Activated naive CD4-positive, alpha-beta T cell (primary cell): ENCODE measurements around the gene RETN.

ENCODE experiments used
- DNase-seq, 4 experiments: peaks; one replicate each; lab custom pipeline; 2025; lab: John Stamatoyannopoulos, UW

Gene RETN

DNA sequence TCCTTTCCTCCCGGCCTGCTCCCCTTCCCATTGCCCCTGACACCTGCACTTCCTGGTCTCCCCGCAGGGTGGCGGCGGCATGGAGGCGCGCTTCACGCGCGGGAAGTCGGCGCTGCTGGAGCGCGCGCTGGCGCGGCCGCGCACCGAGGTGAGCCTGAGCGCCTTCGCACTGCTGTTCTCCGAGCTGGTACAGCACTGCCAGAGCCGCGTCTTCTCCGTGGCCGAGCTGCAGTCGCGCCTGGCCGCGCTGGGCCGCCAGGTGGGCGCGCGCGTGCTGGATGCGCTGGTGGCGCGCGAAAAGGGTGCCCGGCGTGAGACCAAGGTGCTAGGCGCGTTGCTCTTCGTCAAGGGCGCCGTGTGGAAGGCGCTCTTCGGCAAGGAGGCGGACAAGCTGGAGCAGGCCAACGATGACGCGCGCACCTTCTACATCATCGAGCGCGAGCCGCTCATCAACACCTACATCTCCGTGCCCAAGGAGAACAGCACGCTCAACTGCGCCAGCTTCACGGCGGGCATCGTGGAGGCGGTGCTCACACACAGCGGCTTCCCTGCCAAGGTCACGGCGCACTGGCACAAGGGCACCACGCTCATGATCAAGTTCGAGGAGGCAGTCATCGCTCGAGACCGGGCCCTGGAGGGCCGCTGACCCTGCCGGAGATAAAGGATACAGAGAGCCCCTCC is 13.5 kb downstream of the RETN start:
- no peak for DNase-seq

GRCh38 chr19:7685546-7686445 is 16.9 kb downstream of the RETN start:
- no peak for DNase-seq

DNA sequence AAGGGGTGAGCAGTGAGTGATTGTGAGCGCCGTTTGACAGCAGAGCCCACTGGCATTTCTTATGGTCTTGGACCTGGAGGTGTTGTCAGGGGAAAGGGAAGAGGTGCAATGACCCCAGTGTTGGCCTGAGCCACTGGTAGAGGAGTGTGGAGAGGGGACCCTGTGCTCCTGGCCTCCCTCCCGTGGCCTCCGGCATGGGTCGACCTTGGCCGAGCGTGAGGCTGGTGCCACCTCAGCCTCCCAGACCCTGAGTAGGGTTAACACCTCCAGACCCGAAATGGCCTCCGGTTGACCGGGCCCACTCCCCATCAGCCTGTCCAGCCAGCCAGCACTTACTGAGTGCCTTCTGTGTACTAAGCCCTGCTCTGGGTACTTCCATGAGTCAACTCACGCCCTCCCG is 18.3 kb downstream of the RETN start:
- DNase-seq, result no peak

GRCh38 chr19:7689165-7689564 is 20.3 kb downstream of the RETN start:
- no peak for DNase-seq

DNA sequence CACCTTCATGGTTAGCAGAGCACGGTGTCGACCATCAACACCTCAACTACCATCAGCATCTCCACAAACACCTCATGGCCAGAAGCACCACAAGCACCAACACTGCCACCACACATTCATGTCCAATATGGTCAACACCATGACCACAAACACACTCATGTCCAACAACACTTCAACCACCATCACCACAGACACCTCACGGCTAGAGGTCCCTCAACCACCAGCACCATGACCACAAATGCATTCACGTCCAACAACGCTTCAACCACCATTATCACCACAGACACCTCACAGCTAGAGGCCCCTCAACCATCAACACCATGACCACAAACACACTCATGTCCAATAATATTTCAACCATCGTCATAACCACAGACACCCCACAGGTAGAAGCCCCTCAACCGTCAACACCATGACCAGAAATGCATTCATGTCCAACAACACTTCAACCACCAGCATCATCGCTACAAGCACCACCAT is 22.0 kb downstream of the RETN start:
- no peak for DNase-seq

GRCh38 chr19:7691497-7691896 is 22.6 kb downstream of the RETN start:
- no peak for DNase-seq

DNA sequence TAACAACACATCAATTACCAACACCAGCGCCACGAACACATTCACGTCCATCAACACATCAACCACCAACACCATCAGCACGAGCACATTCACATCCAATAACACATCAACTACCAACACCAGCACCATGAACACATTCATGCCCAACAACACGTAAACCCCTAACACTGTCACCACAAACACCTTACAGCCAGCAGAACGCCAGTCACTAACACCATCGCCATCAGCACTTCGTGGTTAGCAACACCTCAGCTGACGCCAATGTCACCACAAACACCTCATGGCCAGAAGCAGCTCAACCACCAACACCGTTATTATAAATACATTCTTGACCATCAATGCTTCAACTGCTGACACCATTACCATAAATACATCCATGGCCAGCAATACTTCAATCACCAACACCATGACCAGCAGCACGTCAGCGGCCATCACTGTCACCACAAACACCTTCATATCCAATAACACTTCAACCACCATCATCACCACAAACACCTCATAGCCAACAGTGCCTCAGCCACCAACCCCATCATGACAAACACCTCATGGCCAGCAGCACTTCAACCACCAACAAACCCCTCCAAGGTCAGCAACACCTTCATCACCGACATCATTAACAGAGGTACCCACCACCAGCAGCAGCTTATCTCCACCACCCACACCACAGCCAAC is 23.7 kb downstream of the RETN start:
- DNase-seq, result no peak

DNA sequence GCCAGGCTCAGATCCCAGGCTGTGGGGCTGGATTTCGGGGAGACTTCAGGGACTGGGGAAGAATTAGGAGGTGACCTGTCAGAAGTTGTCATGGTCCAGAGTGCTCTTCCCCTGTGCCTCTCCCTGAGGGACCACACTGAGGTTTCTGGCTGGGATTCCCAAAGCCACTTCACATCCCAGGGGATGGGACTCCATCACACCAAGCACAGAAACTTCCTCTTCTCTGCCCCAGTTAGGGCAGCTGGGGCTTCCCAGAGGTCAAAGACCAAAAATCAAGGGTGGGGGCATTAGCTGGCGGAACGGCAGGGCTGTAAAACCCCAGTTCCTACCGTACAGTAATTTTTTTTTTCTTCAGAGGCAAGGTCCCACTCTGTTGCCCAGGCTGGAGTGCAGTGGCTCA is 25.6 kb downstream of the RETN start:
- DNase-seq, result no peak

DNA sequence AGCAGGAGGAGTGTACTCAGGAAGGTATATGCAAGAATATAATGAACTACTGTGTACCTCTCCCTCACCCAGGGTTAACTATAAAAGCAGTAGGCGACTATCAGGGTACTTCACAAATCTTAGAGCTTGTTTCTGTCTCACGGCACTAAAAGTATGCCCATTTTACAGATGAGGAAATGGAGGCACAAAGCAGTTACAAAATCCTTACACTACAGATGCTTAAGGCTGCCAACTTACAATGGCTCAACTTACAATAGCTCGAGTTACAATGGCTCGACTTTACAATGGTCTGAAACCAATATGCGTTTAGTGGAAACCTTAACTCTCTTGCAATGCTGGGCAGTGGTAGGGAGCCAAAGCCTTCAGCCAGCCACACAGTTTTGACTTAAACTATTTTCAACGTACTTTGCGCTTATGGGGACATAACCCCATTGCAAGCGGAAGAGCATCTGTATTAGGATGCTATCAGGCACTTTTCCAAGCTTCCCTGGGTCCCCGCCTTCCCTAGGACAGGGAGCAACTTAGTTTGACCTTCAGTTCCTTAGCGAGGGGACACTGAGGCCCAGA is 29.0 kb downstream of the RETN start:
- DNase-seq, result no peak

GRCh38 chr19:7698583-7698982 is 29.7 kb downstream of the RETN start:
- DNase-seq, result no peak

- no peak for DNase-seq
Measured at GRCh38 chr19:7699003-7699402, 30.2 kb downstream of the RETN start.

DNA sequence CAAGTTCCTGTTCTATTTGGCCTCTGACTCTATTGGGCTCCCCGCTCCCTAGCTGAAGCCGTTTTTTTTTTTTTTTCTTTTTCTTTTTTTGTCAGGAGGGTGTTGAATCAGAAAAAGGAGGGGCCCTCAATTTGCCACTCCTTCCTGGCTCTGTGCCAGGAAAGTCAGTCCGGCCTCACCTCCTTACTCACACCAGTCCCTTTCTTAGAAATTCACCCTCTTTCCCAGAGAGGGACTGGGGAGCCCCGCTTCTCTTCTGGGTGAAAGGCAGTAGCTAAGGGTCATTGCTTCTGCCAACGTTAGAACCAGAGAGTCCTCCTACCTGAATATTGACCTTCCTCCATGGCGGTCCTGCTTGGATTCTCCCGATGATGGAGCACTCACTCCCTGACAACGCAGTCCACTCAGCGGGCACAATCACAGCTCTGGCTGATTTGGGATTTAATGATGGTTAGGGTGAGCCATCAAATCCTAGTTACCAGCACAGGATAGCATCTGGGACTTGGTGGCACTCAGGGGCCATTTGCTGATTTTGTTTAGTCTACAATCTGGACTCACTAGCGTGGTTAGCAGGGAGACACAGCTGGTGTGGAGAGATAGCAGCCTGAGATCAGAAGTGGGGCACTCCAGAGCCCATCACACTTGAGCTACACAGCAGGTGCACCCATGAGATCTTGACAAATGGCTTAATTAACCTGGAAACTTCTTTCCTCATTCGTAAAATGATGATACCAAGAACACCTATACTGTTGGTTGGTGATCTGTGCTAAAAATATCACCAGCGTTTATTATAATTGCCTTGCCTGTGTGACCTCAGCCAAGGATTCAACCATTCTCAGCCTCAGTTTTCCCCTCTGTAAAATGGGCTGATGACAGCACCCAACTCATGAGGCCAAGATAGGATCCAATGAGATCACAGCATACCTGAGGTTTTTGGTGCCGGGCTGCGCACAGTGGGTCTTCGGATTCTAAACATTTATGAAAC is 30.9 kb downstream of the RETN start:
- no peak for DNase-seq

DNA sequence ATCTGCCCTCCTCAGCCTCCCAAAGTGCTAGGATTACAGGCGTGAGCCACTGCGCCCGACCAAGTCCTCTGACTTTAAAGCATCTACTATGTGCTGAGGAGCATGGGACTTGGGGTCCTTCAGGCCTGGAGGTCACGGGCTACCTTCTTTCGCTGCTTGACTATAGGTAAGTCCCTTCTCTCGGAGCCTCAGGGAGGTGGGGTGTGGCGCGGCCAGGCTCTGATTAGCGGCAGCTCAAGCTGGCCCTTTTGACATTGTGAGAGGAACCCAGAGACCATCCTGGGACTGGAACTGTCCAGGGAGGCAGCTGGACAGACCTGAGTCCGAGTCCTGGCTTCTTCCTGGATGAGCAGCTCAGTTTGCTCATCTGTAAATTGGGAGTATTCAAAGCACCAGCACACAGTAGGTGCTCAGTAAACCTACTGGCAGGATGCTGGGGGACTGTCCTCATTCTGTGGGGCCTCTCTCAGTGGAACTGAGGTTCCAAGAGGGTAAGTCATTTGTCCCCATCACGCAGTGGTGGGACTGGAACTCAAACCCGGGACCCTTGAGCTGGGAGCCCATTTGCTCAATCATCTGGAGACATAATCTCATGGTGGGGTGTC is 32.3 kb downstream of the RETN start:
- DNase-seq, result no peak

- DNase-seq, result no peak
Measured at GRCh38 chr19:7701654-7702457, 33.0 kb downstream of the RETN start, which contains the start of gene FCER2. Gene FCER2, minus strand, starts transcription at chr19:7702131. Its CDS starts 2,371 bp downstream, at chr19:7699760.

GRCh38 chr19:7703332-7703731 is 34.5 kb downstream of the RETN start:
- DNase-seq, result no peak

- no peak for DNase-seq
Measured at GRCh38 chr19:7704280-7705060, 35.6 kb downstream of the RETN start.

DNA sequence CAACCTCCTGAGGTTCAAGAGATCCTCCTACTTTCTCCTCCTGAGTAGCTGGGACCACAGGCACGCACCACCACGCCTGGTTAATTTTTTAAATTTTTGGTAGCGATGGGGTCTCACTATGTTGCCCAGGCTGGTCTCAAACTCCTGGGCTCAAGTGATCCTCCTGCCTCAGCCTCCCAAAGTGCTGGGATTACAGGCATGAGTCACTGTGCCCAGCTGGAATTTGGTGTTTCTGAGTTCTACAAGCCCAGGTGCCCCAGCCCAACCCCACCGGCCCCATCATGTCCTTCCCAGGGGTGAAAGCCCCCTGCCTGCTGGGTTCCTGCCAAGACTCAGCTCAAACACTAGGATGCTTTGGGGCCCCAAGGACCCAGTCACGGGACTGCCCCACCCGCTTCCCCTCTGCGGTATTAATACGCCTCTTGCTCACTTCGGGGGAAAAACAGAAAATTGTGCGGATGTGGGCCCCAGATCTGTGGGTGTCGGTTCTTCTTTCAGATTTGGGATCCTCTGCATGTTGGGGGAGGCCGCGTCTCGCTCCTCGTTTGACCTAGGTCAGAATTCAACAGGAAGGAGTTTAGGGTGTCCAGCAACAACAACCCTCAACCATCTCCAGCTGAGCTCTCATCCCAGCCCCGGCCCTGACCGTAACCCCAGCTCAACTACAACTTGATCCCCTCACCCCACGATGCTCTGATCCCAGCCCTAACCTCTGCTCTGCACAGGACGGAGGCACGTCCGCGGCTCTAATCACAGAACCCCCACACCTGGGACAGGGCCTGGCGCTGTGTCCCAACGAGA is 36.7 kb downstream of the RETN start:
- DNase-seq, result peak in 3 of 4 experiments; percentile 27 to 57 (median 54)
